Lower leg skin (tissue), 4 donors: Measurements from ENCODE around the gene INAVA. TPM values are rescaled to one million over a fixed set of nuclear protein-coding genes. Genes with fewer than 3 reads are reported as not detected.

Experiments used
- DNase-seq, 2 donors: peaks; one replicate each; pipeline ENCODE4 v3.0.0-alpha.2; 2019; ENCODE audit warnings: low spot score in 2 of 2
- H3K4me3 ChIP-seq: fragments of 200-600 bp; sonication (generic); 2 replicates; pipeline ENCODE4 v1.5.1; 2017; ENCODE audit warnings: mild to moderate bottlenecking, low read depth; ENCODE audit not compliant: poor library complexity, severe bottlenecking
- POLR2A ChIP-seq, 2 donors: fragments of 450-650 bp; IDR thresholded peaks; one replicate each; pipeline ENCODE4 v1.6.1; 2016 to 2017; ENCODE audit warnings: antibody characterized with exemption in 2 of 2, mild to moderate bottlenecking in 1 of 2, moderate library complexity in 1 of 2
- WGBS, 2 donors: methylation state at CpG; one replicate each; pipeline ENCODE4 v1.1.5; 2018; 5-methylcytosine and 5-hydroxymethylcytosine counted together
- intact Hi-C: fragments of 100-400 bp; cut with DNase I; formaldehyde crosslinking; loops from one replicate; pipeline ENCODE4 v1.15.0; 2023; ENCODE audit warnings: low total_unique reads
- total RNA-seq, 4 donors: library from RNA; depleted of rRNA; stranded (reverse); fragments of >200 nt; gene quantifications; one replicate each; pipeline ENCODE4 v1.1.0, GENCODE V29; 2016
- TF ChIP-seq, protein P1 (sequence below), 3 donors: fragments of 450-650 bp; IDR thresholded peaks; one replicate each; pipeline ENCODE4 v1.5.1; 2016; ENCODE audit warnings: antibody characterized with exemption in 3 of 3, mild to moderate bottlenecking in 3 of 3, moderate library complexity in 2 of 3

INAVA gene
- total RNA-seq, 4 donors from 2014 or later, result 108 to 176 (median 145) TPM

DNA sequence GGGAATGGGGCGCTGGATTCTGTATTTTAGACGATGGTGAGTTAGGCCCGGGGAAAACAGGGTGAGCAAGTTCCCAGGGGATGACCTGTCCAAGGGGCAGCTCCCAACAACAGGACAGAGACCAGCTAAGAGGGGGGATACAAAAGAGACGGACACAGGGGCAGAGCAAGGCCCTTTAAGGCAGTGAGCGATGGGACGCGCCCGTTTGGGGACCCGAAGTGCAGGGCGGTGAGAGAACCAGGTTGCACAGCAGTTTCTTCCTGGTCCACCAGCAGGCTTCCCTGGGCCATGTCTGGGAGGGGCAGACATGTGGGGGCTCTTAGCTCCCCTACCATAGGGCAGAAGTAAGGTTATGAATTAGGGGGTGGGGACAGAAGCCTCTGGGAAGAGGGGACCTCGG is 22.0 kb downstream of the INAVA start:
- TF ChIP-seq, protein P1, sequence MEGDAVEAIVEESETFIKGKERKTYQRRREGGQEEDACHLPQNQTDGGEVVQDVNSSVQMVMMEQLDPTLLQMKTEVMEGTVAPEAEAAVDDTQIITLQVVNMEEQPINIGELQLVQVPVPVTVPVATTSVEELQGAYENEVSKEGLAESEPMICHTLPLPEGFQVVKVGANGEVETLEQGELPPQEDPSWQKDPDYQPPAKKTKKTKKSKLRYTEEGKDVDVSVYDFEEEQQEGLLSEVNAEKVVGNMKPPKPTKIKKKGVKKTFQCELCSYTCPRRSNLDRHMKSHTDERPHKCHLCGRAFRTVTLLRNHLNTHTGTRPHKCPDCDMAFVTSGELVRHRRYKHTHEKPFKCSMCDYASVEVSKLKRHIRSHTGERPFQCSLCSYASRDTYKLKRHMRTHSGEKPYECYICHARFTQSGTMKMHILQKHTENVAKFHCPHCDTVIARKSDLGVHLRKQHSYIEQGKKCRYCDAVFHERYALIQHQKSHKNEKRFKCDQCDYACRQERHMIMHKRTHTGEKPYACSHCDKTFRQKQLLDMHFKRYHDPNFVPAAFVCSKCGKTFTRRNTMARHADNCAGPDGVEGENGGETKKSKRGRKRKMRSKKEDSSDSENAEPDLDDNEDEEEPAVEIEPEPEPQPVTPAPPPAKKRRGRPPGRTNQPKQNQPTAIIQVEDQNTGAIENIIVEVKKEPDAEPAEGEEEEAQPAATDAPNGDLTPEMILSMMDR (IDR thresholded peaks at IDR 0.05), result no peak
- TF ChIP-seq POLR2A (IDR thresholded peaks at IDR 0.05), result no peak
- WGBS, 2 donors, result 72 to 76% methylated on average over 11 of the region's 11 CpGs
- DNase-seq, result no peak
- intact Hi-C loops, result no loop called here
- no peak overlapping the region for H3K4me3 ChIP-seq

DNA sequence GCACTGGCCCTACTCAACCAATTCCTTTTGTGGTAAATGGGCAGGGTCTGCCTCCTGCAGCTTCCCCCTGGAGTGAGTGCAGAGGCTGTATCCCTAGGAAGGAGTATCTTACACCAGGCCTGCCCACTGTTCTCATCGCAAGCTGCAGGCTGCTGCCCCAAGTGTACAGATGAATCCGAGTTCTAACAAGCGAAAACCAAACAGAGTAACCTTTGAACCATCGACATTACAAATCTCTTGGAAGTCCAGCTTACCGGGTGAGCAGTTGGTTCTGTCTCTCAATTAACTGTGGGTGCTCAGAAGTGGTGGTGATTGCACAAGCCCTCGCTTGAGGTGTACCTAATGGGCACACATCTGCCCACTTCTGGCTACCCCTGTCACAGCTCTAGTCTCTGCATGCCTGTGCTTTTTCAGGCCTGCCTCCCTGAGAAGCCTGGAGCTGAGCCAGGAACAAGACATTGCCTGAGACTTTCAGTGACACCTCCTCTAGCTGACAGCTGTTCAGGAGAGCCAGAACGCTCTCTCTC is 22.7 kb downstream of the INAVA start:
- intact Hi-C loops, result no loop called here
- WGBS, 2 donors, result 61 to 72% methylated on average over 7 of the region's 7 CpGs
- no peak overlapping the region for H3K4me3 ChIP-seq
- TF ChIP-seq, protein P1 (IDR thresholded peaks at IDR 0.05), result no peak
- TF ChIP-seq POLR2A (IDR thresholded peaks at IDR 0.05), result no peak
- peak in 1 of 2 donors; percentile 72 for DNase-seq

DNA sequence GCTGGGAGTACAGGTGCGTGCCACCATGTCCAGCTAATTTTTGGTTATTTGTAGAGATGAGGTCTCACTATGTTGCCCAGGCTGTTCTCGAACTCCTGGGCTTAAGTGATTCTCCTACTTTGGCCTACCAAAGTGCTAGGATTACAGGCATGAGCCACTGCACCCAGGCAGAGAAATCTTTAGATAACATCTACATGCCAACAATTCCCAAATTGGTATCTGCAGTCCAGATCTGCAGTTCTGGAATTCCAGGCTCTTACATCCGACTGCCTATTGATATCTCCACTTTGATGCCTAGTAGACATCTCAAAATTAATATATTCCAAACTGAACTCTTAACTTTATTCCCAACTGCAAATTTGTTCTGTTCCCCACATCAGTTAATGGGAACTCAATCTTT is 23.3 kb downstream of the INAVA start:
- TF ChIP-seq, protein P1 (IDR thresholded peaks at IDR 0.05), result no peak
- TF ChIP-seq POLR2A (IDR thresholded peaks at IDR 0.05), result no peak
- H3K4me3 ChIP-seq, result no peak overlapping the region
- peak in 1 of 2 donors; percentile 23 for DNase-seq
- intact Hi-C loops, result no loop called here
- whole genome bisulfite sequencing, 2 donors, result 88 to 95% methylated on average over 3 of the region's 3 CpGs

DNA sequence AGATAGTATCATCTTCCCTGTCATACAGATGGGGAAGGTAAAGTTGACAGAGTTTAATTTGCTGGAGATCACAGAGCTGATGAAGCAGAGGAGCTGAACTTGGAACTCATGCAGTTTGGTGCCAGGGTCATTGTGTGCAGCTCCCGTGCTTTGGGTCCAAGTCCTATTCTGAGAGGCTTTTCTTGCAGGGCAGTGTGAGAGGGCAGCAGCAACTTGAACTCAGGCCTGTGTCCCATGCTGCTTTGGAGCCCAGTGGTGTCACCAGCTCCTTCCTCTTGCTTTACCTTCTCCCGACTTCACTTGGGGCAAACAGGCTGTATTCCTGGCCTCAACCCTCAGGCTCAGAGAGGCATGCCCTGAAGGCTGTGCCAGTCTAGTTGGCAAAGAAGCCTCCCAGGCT is 24.7 kb downstream of the INAVA start:
- DNase-seq, result peak in 1 of 2 donors; percentile 50
- H3K4me3 ChIP-seq, result no peak overlapping the region
- 77 to 79% methylated on average over 2 of the region's 2 CpGs for WGBS, 2 donors
- intact Hi-C loops, result no loop called here
- TF ChIP-seq, protein P1 (IDR thresholded peaks at IDR 0.05), result no peak

DNA sequence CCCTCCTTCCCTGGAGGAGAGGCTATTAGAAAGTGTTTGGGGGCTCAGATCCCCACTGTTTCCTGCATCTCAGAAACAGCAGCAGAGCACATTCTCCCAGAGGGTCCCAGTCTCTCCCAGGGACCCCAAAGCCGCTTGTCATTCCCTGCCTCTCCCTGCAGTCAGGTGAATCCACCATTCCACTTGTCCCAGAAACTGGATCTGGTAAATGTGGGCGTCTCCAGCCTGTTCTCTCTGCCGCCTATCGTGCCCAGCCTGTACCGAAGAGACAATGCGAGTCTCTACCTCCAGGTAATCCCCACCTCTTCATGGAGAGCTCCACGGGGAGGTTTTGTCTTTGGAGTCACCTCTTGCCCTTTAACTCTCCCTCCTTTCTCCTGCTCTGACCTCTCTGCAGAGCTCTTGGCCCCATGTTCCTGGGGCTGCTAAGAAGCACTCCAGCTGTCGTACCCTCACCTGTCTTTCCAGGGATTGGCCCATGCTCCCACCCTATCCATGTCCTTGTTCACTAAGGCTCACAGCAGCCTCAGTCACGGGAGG is 26.9 kb downstream of the INAVA start:
- peak in 1 of 2 donors; percentile 57 for DNase-seq
- TF ChIP-seq POLR2A (IDR thresholded peaks at IDR 0.05), result no peak
- TF ChIP-seq, protein P1 (IDR thresholded peaks at IDR 0.05), result no peak
- H3K4me3 ChIP-seq, result no peak overlapping the region
- 80 to 91% methylated on average over 9 of the region's 9 CpGs for WGBS, 2 donors
- intact Hi-C loops, result no loop called here

DNA sequence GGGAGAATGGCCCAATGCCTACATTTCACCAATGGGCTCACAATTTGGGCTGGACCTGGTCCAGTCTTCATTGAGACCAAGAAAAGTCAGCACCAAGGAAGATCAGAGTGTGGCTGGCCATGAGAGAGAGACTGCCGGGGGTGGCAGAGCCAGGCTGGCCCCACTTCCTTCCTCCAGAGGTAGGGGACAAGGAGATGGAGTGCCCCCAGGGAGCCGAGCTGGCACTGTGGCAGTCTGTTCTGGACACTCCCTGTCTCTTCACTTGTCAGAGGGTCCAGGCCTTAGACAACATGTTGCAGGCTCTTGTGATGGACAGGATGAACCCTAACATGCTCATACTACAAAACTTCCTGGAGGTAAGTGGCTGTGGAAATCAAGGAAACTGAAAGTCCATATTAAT is 27.7 kb downstream of the INAVA start:
- TF ChIP-seq POLR2A (IDR thresholded peaks at IDR 0.05), result no peak
- TF ChIP-seq, protein P1 (IDR thresholded peaks at IDR 0.05), result no peak
- intact Hi-C loops, result no loop called here
- H3K4me3 ChIP-seq, result no peak overlapping the region
- no peak for DNase-seq
- WGBS, 2 donors, result 76 to 87% methylated on average over 2 of the region's 2 CpGs
